Endothelial cell (in vitro differentiated cells): ENCODE measurements around the gene CEP162. TPM values are rescaled to one million over a fixed set of nuclear protein-coding genes. Genes with fewer than 3 reads are reported as not detected.
"Not testable (repeated sequence)": the region's sequence is repeated elsewhere in the genome, so short reads cannot be mapped to it uniquely, and the experiment has no call there.

Experiments
- DNase-seq: peaks from one replicate; pipeline ENCODE4 v3.0.0; 2021; ENCODE audit warnings: low spot score
- H3K27ac Mint-ChIP-seq: one replicate; pipeline ENCODE4 v1.8.0; 2021; ENCODE audit warnings: mixed read lengths, inconsistent platforms; ENCODE audit not compliant: unreplicated experiment
- H3K27me3 Mint-ChIP-seq: one replicate; pipeline ENCODE4 v1.8.0; 2021; ENCODE audit warnings: mild to moderate bottlenecking, moderate library complexity, mixed read lengths, inconsistent platforms; ENCODE audit not compliant: unreplicated experiment
- H3K36me3 Mint-ChIP-seq: one replicate; pipeline ENCODE4 v1.8.0; 2021; ENCODE audit warnings: mild to moderate bottlenecking, low read depth, mixed read lengths, inconsistent platforms; ENCODE audit not compliant: unreplicated experiment
- H3K4me1 Mint-ChIP-seq: one replicate; pipeline ENCODE4 v1.8.0; 2021; ENCODE audit warnings: mild to moderate bottlenecking, mixed read lengths, inconsistent platforms; ENCODE audit not compliant: unreplicated experiment
- H3K4me3 Mint-ChIP-seq: one replicate; pipeline ENCODE4 v1.8.0; 2021; ENCODE audit warnings: mild to moderate bottlenecking, mixed read lengths, inconsistent platforms; ENCODE audit not compliant: unreplicated experiment
- H3K9me3 Mint-ChIP-seq: one replicate; pipeline ENCODE4 v1.8.0; 2021; ENCODE audit warnings: mixed read lengths, inconsistent platforms; ENCODE audit not compliant: unreplicated experiment
- CTCF ChIP-seq: fragments of 200-600 bp; sonication (generic); IDR thresholded peaks from one replicate; pipeline ENCODE4 v1.5.0; 2021; ENCODE audit warnings: antibody characterized with exemption; ENCODE audit not compliant: unreplicated experiment
- total RNA-seq: library from RNA; stranded (reverse); fragmentation: NEBNext Ultra II Directional; extraction: Animal tissue kit (Norgen Biotek cat#: 25700); gene quantifications from one replicate; pipeline ENCODE4 v1.2.1, GENCODE V29; 2021; ENCODE audit not compliant: unreplicated experiment

The CEP162 gene
- total RNA-seq, 1 donor from 2014 or later: 14.3 TPM

GRCh38 chr6:84228198-84228543 is 728 bp upstream of the CEP162 start:
- H3K27ac Mint-ChIP-seq: peak overlapping the region; percentile 69
- TF ChIP-seq CTCF: no peak
- DNase-seq: no peak

GRCh38 chr6:84227044-84227433 is 404 bp downstream of the CEP162 start:
- Mint-ChIP-seq H3K36me3 (no peaks in the 10 kb centered on the region), H3K27ac (peak overlapping the region; percentile 39), H3K9me3 (no peaks in the 10 kb centered on the region), H3K27me3 (peaks cover 4% of the 10 kb centered on the region), H3K4me3 (peak overlapping the region; percentile 98), H3K4me1 (peaks cover 9% of the 10 kb centered on the region)
- TF ChIP-seq CTCF: no peak
- no peak for DNase-seq

More at GRCh38 chr6:84228198-84228543, 728 bp upstream of the CEP162 start:
- Mint-ChIP-seq H3K4me3 (peak overlapping the region; percentile 98), H3K9me3 (no peaks in the 10 kb centered on the region), H3K27me3 (peaks cover 4% of the 10 kb centered on the region), H3K4me1 (peaks cover 9% of the 10 kb centered on the region), H3K36me3 (no peaks in the 10 kb centered on the region)

- Mint-ChIP-seq H3K27ac (no peak overlapping the region), H3K9me3 (no peaks in the 10 kb centered on the region), H3K4me1 (peaks cover 9% of the 10 kb centered on the region), H3K27me3 (peaks cover 4% of the 10 kb centered on the region), H3K36me3 (no peaks in the 10 kb centered on the region), H3K4me3 (no peak overlapping the region)
- no peak for TF ChIP-seq CTCF
- no peak for DNase-seq
Measured at GRCh38 chr6:84224251-84224650, 3.2 kb downstream of the CEP162 start.

GRCh38 chr6:84223608-84224007 is 3.8 kb downstream of the CEP162 start:
- not testable (repeated sequence) for H3K27me3 Mint-ChIP-seq, H3K9me3 Mint-ChIP-seq, H3K27ac Mint-ChIP-seq, H3K4me3 Mint-ChIP-seq, DNase-seq, H3K36me3 Mint-ChIP-seq, H3K4me1 Mint-ChIP-seq

- Mint-ChIP-seq H3K9me3 (no peaks in the 10 kb centered on the region), H3K4me3 (no peak overlapping the region), H3K4me1 (peaks cover 10% of the 10 kb centered on the region), H3K27me3 (no peaks in the 10 kb centered on the region), H3K36me3 (no peaks in the 10 kb centered on the region), H3K27ac (no peak overlapping the region)
- no peak for TF ChIP-seq CTCF
- DNase-seq: no peak
Measured at GRCh38 chr6:84222426-84222825, 5.0 kb downstream of the CEP162 start.
